SK-N-SH (cell line): ENCODE results near the gene AKAP3. TPM values are rescaled to one million over a fixed set of nuclear protein-coding genes. Genes with fewer than 3 reads are reported as not detected.

Experiments
- CTCF ChIA-PET: fragments of 300-600, 350-600 bp; formaldehyde crosslinking; extraction: SDS; loops from one replicate; lab custom pipeline; 2021; lab: Yijun Ruan, JAX
- POLR2A ChIA-PET: fragments of 350-600 bp; sonication (Branson Sonifier 250); formaldehyde crosslinking; extraction: SDS; loops from one replicate; lab custom pipeline; 2020; ENCODE audit warnings: antibody characterized with exemption, inconsistent platforms; lab: Yijun Ruan, JAX
- DNase-seq: peaks from one replicate; pipeline ENCODE4 v3.0.0; 2012
- H2AFZ ChIP-seq: fragments of 200-600 bp; sonication (generic); 2 replicates; pipeline ENCODE4 v1.8.1; 2016; ENCODE audit warnings: antibody characterized with exemption, mild to moderate bottlenecking, low read depth
- H3F3A ChIP-seq: fragments of 200-600 bp; sonication (generic); replicated peaks from 2 replicates; pipeline ENCODE3; 2016; ENCODE audit warnings: antibody characterized with exemption, mild to moderate bottlenecking; ENCODE audit not compliant: insufficient read depth
- H3K27ac ChIP-seq, 2 experiments: fragments of 200-500 bp in 1 of 2; fragments of 200-600 bp in 1 of 2; sonication (Bioruptor generic) in 1 of 2; sonication (generic), shearing (Covaris generic) in 1 of 2; 2 replicates each; pipeline versions ENCODE4 v1.5.1 to v1.6.1; 2014 to 2016; ENCODE audit warnings: low read depth in 2 of 2, inconsistent platforms in 1 of 2, low read length in 1 of 2, mild to moderate bottlenecking in 1 of 2, mixed read lengths in 1 of 2
- H3K27me3 ChIP-seq: fragments of 200-600 bp; sonication (generic), shearing (Covaris generic); 2 replicates; pipeline ENCODE4 v1.6.1; 2016; ENCODE audit warnings: mixed run types; ENCODE audit not compliant: insufficient read depth
- H3K36me3 ChIP-seq, 2 experiments: fragments of 200-500 bp in 1 of 2; fragments of 200-600 bp in 1 of 2; sonication (Bioruptor generic) in 1 of 2; sonication (generic) in 1 of 2; replicated peaks in 1 of 2; 2 replicates each; pipeline versions ENCODE3 to v1.5.1; 2014 to 2016; ENCODE audit warnings: low read length in 1 of 2, mild to moderate bottlenecking in 1 of 2; ENCODE audit not compliant: insufficient read depth in 2 of 2, control insufficient read depth in 1 of 2
- H3K4me1 ChIP-seq, 2 experiments: fragments of 200-500 bp in 1 of 2; fragments of 200-600 bp in 1 of 2; sonication (Bioruptor generic) in 1 of 2; sonication (generic), shearing (Covaris generic) in 1 of 2; 2 replicates each; pipeline versions ENCODE4 v1.5.1 to v1.6.1; 2014 to 2016; ENCODE audit warnings: low read depth in 1 of 2, low read length in 1 of 2, mixed run types in 1 of 2; ENCODE audit not compliant: insufficient read depth in 2 of 2, control insufficient read depth in 1 of 2
- H3K4me2 ChIP-seq: fragments of 200-600 bp; sonication (generic), shearing (Covaris generic); 2 replicates; pipeline ENCODE4 v1.6.1; 2017; ENCODE audit warnings: mixed run types
- H3K4me3 ChIP-seq, 2 experiments: fragments of 200-500 bp in 1 of 2; fragments of 200-600 bp in 1 of 2; sonication (Bioruptor generic) in 1 of 2; sonication (generic), shearing (Covaris generic) in 1 of 2; 2 replicates each; pipeline versions ENCODE4 v1.5.1 to v1.8.1; 2014 to 2016; ENCODE audit warnings: low read depth in 2 of 2, inconsistent platforms in 1 of 2, low read length in 1 of 2, mild to moderate bottlenecking in 1 of 2, mixed read lengths in 1 of 2, moderate library complexity in 1 of 2
- H3K79me2 ChIP-seq: fragments of 200-600 bp; sonication (generic); 2 replicates; pipeline ENCODE4 v1.8.1; 2017; ENCODE audit warnings: mild to moderate bottlenecking; ENCODE audit not compliant: insufficient read depth
- H3K9ac ChIP-seq: fragments of 200-600 bp; sonication (generic); 2 replicates; pipeline ENCODE4 v1.6.1; 2017; ENCODE audit warnings: mixed run types
- H3K9me2 ChIP-seq: fragments of 200-600 bp; sonication (generic); 2 replicates; pipeline ENCODE4 v1.6.1; 2017; ENCODE audit warnings: mixed run types
- H3K9me3 ChIP-seq: fragments of 200-600 bp; sonication (generic); 2 replicates; pipeline ENCODE4 v1.6.1; 2017; ENCODE audit warnings: mixed run types, mild to moderate bottlenecking, moderate library complexity
- H4K20me1 ChIP-seq: fragments of 200-600 bp; sonication (generic); 2 replicates; pipeline ENCODE4 v1.6.1; 2017; ENCODE audit warnings: mild to moderate bottlenecking, mixed run types; ENCODE audit not compliant: insufficient read depth
- CHD2 ChIP-seq: fragments of 150-350 bp; IDR thresholded peaks from 2 replicates; pipeline ENCODE4 v1.6.1; 2018; ENCODE audit warnings: low read length; ENCODE audit not compliant: partially characterized antibody
- FOSL2 ChIP-seq: IDR thresholded peaks from 2 replicates; pipeline ENCODE4 v1.4.0; 2012; ENCODE audit warnings: low read depth, mild to moderate bottlenecking, moderate library complexity, borderline replicate concordance
- MEF2A ChIP-seq: IDR thresholded peaks from 2 replicates; pipeline ENCODE4 v1.4.0; 2012; ENCODE audit warnings: low read depth, borderline replicate concordance
- MXI1 ChIP-seq: IDR thresholded peaks from 2 replicates; pipeline ENCODE4 v1.6.1; 2012; ENCODE audit warnings: mild to moderate bottlenecking, low read depth, low read length, improper control_type of control experiment
- NFIC ChIP-seq: IDR thresholded peaks from 2 replicates; pipeline ENCODE4 v1.4.0; 2012; ENCODE audit warnings: borderline replicate concordance
- NRF1 ChIP-seq: IDR thresholded peaks from 2 replicates; pipeline ENCODE4 v1.6.1; 2012; ENCODE audit warnings: low read depth, mild to moderate bottlenecking, low read length
- POLR2AphosphoS5 ChIP-seq: IDR thresholded peaks from 2 replicates; pipeline ENCODE4 v1.6.1; 2012; ENCODE audit warnings: low read depth, low read length
- TEAD4 ChIP-seq: IDR thresholded peaks from 2 replicates; pipeline ENCODE4 v1.4.0; 2012; ENCODE audit warnings: mild to moderate bottlenecking, borderline replicate concordance; ENCODE audit not compliant: insufficient read depth
- WGBS: methylation state at CpG from one replicate; pipeline ENCODE4 v1.1.6; 2017; ENCODE audit warnings: low lambda C conversion rate; 5-methylcytosine and 5-hydroxymethylcytosine counted together
- polyA plus RNA-seq, 3 experiments: library from polyadenylated mRNA; depleted of rRNA; stranded (reverse); fragments of >200 nt; gene quantifications; 2 replicates each; pipeline ENCODE4 v1.2.3, GENCODE V29; 2012
- TF ChIP-seq, protein P1 (sequence below): IDR thresholded peaks from 2 replicates; pipeline ENCODE4; 2012
- TF ChIP-seq, protein P2 (sequence below): IDR thresholded peaks from 2 replicates; pipeline ENCODE4 v1.4.0; 2012; ENCODE audit warnings: low read depth
- TF ChIP-seq, protein P3 (sequence below): IDR thresholded peaks from 2 replicates; pipeline ENCODE4 v1.4.0; 2012; ENCODE audit warnings: low read depth, borderline replicate concordance
- TF ChIP-seq, protein P4 (sequence below): IDR thresholded peaks from 2 replicates; pipeline ENCODE4 v1.4.0; 2012; ENCODE audit warnings: low read depth, borderline replicate concordance

The AKAP3 gene
- polyA plus RNA-seq, 1 of the 3 experiments (the other 2 are of a cell fraction) = 0.12 TPM

DNA sequence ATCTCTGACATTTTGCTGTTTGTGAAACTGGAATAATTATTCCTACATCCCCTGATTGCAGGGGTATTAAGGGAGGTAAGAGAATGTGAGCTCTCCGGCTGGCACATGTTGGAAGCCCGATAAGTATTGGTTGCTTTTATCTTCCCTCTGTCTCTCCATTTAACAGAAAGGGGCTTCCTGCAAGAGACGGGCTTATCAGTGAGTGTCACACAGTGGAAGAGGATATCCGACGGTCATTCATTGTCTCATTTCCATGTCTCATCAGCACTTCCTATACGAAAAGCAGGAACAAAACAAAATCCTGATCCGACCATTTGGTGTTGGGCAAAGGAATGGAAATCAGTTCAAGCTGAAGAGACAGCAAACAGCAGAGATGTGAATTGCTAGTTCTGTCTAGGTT is 76.2 kb downstream of the AKAP3 start:
- H3K9ac ChIP-seq = no peak overlapping the region

DNA sequence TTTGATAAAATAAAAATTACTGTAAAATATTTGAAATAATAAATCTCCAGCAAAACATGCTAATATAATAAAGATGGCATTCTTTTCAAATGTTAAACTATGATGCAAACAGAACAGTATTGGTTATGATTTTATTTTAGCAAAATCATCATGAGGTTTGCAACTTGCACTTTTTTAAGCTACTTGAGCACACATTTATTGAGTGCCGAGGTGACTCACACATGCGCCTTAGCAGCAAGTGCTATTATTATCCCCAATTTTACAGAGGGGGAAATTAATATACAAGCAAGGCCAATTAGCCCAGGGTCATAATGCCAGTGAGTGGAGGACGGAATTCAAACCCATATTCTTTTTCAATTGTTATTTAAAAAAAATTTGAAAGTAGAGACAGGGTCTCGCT is 79.6 kb downstream of the AKAP3 start:
- WGBS = 94% methylated on average over 4 of the region's 4 CpGs
- Histone ChIP-seq H3K27me3 (no peaks in the 10 kb centered on the region), H3K9ac (no peak overlapping the region), H3K79me2 (no peaks in the 10 kb centered on the region), H3K4me2 (no peak overlapping the region), H3K9me2 (no peaks in the 10 kb centered on the region), H3K4me1 (no peaks in the 10 kb centered on the region), H3F3A (no peaks in the 10 kb centered on the region), H3K36me3 (no peaks in the 10 kb centered on the region), H3K9me3 (no peaks in the 10 kb centered on the region), H2AFZ (no peak overlapping the region), H4K20me1 (no peaks in the 10 kb centered on the region), H3K27ac (no peak overlapping the region), H3K4me3 (no peak overlapping the region)
- DNase-seq = no peak
- no peak for TF ChIP-seq POLR2AphosphoS5
- TF ChIP-seq, protein P1, sequence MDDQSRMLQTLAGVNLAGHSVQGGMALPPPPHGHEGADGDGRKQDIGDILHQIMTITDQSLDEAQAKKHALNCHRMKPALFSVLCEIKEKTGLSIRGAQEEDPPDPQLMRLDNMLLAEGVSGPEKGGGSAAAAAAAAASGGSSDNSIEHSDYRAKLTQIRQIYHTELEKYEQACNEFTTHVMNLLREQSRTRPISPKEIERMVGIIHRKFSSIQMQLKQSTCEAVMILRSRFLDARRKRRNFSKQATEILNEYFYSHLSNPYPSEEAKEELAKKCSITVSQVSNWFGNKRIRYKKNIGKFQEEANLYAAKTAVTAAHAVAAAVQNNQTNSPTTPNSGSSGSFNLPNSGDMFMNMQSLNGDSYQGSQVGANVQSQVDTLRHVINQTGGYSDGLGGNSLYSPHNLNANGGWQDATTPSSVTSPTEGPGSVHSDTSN = no peak
- TF ChIP-seq, protein P2, sequence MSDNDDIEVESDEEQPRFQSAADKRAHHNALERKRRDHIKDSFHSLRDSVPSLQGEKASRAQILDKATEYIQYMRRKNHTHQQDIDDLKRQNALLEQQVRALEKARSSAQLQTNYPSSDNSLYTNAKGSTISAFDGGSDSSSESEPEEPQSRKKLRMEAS = no peak
- no peak for TF ChIP-seq MXI1
- no peak for TF ChIP-seq TEAD4
- TF ChIP-seq CHD2 = no peak
- no peak for TF ChIP-seq FOSL2
- TF ChIP-seq, protein P3, sequence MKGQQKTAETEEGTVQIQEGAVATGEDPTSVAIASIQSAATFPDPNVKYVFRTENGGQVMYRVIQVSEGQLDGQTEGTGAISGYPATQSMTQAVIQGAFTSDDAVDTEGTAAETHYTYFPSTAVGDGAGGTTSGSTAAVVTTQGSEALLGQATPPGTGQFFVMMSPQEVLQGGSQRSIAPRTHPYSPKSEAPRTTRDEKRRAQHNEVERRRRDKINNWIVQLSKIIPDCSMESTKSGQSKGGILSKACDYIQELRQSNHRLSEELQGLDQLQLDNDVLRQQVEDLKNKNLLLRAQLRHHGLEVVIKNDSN = no peak
- TF ChIP-seq, protein P4, sequence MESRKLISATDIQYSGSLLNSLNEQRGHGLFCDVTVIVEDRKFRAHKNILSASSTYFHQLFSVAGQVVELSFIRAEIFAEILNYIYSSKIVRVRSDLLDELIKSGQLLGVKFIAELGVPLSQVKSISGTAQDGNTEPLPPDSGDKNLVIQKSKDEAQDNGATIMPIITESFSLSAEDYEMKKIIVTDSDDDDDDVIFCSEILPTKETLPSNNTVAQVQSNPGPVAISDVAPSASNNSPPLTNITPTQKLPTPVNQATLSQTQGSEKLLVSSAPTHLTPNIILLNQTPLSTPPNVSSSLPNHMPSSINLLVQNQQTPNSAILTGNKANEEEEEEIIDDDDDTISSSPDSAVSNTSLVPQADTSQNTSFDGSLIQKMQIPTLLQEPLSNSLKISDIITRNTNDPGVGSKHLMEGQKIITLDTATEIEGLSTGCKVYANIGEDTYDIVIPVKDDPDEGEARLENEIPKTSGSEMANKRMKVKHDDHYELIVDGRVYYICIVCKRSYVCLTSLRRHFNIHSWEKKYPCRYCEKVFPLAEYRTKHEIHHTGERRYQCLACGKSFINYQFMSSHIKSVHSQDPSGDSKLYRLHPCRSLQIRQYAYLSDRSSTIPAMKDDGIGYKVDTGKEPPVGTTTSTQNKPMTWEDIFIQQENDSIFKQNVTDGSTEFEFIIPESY = no peak
- TF ChIP-seq NRF1 = no peak
- POLR2A ChIA-PET = no interaction called here
- CTCF ChIA-PET = no interaction called here

More for the DNA sequence above, 76.2 kb downstream of the AKAP3 start:
- WGBS = 92% methylated on average over 7 of the region's 7 CpGs
- Histone ChIP-seq H3K4me2 (no peak overlapping the region), H3K27me3 (no peaks in the 10 kb centered on the region), H3K27ac (no peak overlapping the region), H3K79me2 (no peaks in the 10 kb centered on the region), H3F3A (no peaks in the 10 kb centered on the region), H2AFZ (no peak overlapping the region), H3K36me3 (no peaks in the 10 kb centered on the region), H4K20me1 (no peaks in the 10 kb centered on the region), H3K9me3 (no peaks in the 10 kb centered on the region), H3K4me1 (no peaks in the 10 kb centered on the region), H3K9me2 (no peaks in the 10 kb centered on the region), H3K4me3 (no peak overlapping the region)
- ChIA-PET CTCF (no interaction called here), POLR2A (no interaction called here)
- TF ChIP-seq CHD2 (no peak), NFIC (no peak), TEAD4 (no peak), MEF2A (no peak), NRF1 (no peak), FOSL2 (no peak)
- TF ChIP-seq, protein P4 = no peak
- TF ChIP-seq, protein P2 = no peak
- no peak for DNase-seq
